ENCODE measurements around the gene PPP1R1C.
A peak's percentile ranks its signal among the peaks of the same experiment; 100 is the strongest.
"Not testable (repeated sequence)": the region's sequence is repeated elsewhere in the genome, so short reads cannot be mapped to it uniquely, and the experiment has no call there.

PPP1R1C gene

GRCh38 chr2:181985632-181986205 is at the start of gene PPP1R1C:
Gene PPP1R1C (plus strand): TSS chr2:181985853. CDS start chr2:181986111, 258 bp downstream.
- Mint-ChIP-seq H3K36me3 (no peaks in the 10 kb centered on the region), H3K27ac (no peak within 1 kb of the TSS), H3K9me3 (ENCODE audit: low read depth) (no peaks in the 10 kb centered on the region), H3K4me3 (no peak within 1 kb of the TSS), H3K4me1 (ENCODE audit: low read depth) (no peaks in the 10 kb centered on the region), H3K27me3 (peaks cover 5% of the 10 kb centered on the region)

GRCh38 chr2:181937473-181937872 is 48.2 kb upstream of the PPP1R1C start:
- peaks cover 8% of the 10 kb centered on the region for H3K27me3 Mint-ChIP-seq
- H3K4me3 Mint-ChIP-seq: no peak overlapping the region
- no peak overlapping the region for H3K27ac Mint-ChIP-seq
- no peaks in the 10 kb centered on the region for H3K9me3 Mint-ChIP-seq (ENCODE audit: low read depth)
- H3K36me3 Mint-ChIP-seq: no peaks in the 10 kb centered on the region
- no peaks in the 10 kb centered on the region for H3K4me1 Mint-ChIP-seq (ENCODE audit: low read depth)

- Mint-ChIP-seq H3K27ac (no peak overlapping the region), H3K27me3 (peaks cover 16% of the 10 kb centered on the region)
Measured at GRCh38 chr2:181943411-181944124, 42.1 kb upstream of the PPP1R1C start.

DNA sequence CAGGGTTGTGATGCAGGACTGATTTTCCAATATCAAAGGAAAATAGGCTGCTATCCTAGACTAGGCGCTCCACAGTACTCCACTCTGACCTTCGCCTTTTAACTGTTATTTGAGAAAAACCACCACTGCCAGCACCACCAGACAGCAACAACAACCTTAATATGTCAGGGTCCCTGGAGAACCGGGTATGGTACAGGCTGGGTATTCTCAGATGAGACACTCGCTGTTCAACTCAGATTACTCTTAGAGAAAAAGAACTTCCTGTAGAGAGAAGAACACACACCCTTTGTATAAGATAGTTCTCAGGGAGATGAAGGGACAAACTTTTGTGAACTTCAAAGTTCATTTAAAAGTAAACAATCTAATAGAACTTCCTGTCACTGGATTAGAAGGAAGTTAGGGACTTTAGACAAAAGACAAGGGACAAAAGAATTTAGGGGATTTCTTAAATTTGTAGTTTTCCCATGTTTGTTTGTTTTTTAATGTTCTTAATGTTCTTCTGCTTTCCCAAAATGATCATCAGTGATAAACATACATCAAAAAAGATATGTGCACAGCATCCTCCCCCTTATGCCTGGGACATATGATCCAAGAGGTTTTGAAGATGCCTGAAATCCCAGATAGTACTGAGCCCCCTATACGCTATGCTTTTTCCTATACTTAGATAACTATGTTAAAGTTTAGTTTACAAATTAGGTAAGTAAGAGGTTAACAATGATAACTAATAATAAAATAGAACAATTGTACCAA is 41.3 kb upstream of the PPP1R1C start:
- Mint-ChIP-seq H3K4me3 (no peak overlapping the region), H3K27me3 (peaks cover 11% of the 10 kb centered on the region), H3K4me1 (ENCODE audit: low read depth) (no peaks in the 10 kb centered on the region)

More at GRCh38 chr2:181943411-181944124, 42.1 kb upstream of the PPP1R1C start:
- H3K9me3 Mint-ChIP-seq (ENCODE audit: low read depth): no peaks in the 10 kb centered on the region
- H3K4me1 Mint-ChIP-seq (ENCODE audit: low read depth): no peaks in the 10 kb centered on the region
- no peaks in the 10 kb centered on the region for H3K36me3 Mint-ChIP-seq
- H3K4me3 Mint-ChIP-seq: no peak overlapping the region

GRCh38 chr2:181944914-181945291 is 40.8 kb upstream of the PPP1R1C start:
- no peaks in the 10 kb centered on the region for H3K9me3 Mint-ChIP-seq (ENCODE audit: low read depth)
- H3K27ac Mint-ChIP-seq: no peak overlapping the region
- no peaks in the 10 kb centered on the region for H3K4me1 Mint-ChIP-seq (ENCODE audit: low read depth)
- no peak overlapping the region for H3K4me3 Mint-ChIP-seq
- peaks cover 11% of the 10 kb centered on the region for H3K27me3 Mint-ChIP-seq
- H3K36me3 Mint-ChIP-seq: no peaks in the 10 kb centered on the region

More for the DNA sequence above, 41.3 kb upstream of the PPP1R1C start:
- H3K36me3 Mint-ChIP-seq: no peaks in the 10 kb centered on the region
- no peak overlapping the region for H3K27ac Mint-ChIP-seq
- H3K9me3 Mint-ChIP-seq (ENCODE audit: low read depth): no peaks in the 10 kb centered on the region

GRCh38 chr2:181946444-181947127 is 39.1 kb upstream of the PPP1R1C start:
- no peak overlapping the region for H3K4me3 Mint-ChIP-seq
- H3K9me3 Mint-ChIP-seq (ENCODE audit: low read depth): no peaks in the 10 kb centered on the region
- H3K27ac Mint-ChIP-seq: no peak overlapping the region
- H3K27me3 Mint-ChIP-seq: peaks cover 9% of the 10 kb centered on the region
- no peaks in the 10 kb centered on the region for H3K4me1 Mint-ChIP-seq (ENCODE audit: low read depth)
- H3K36me3 Mint-ChIP-seq: no peaks in the 10 kb centered on the region

DNA sequence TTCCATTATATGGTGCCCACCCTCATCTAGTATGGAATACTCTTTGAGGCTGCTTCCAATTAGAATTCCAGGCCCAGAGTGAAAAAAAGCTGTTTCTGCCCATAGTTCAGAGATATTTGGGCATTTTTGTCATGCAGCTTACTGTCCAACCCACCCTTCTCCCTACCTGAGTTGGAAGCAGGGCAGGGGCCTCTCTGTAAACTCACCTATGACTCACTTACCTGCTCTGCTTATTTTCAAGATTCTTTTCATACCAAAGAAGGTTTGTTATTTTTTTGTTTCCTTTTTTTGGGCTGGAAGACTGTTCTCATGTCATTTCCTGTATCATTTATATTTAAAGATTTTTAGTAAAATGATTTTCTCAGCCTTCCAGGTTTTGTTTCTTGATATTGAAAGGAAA is 38.4 kb upstream of the PPP1R1C start:
- Mint-ChIP-seq H3K9me3 (ENCODE audit: low read depth) (no peaks in the 10 kb centered on the region), H3K4me3 (no peak overlapping the region), H3K36me3 (no peaks in the 10 kb centered on the region)

GRCh38 chr2:181948227-181948626 is 37.4 kb upstream of the PPP1R1C start:
- H3K27ac Mint-ChIP-seq: no peak overlapping the region
- H3K4me1 Mint-ChIP-seq (ENCODE audit: low read depth): no peaks in the 10 kb centered on the region
- H3K27me3 Mint-ChIP-seq: peaks cover 5% of the 10 kb centered on the region
- no peaks in the 10 kb centered on the region for H3K36me3 Mint-ChIP-seq
- no peaks in the 10 kb centered on the region for H3K9me3 Mint-ChIP-seq (ENCODE audit: low read depth)
- H3K4me3 Mint-ChIP-seq: no peak overlapping the region

More for the DNA sequence above, 38.4 kb upstream of the PPP1R1C start:
- H3K4me1 Mint-ChIP-seq (ENCODE audit: low read depth): no peaks in the 10 kb centered on the region
- peaks cover 9% of the 10 kb centered on the region for H3K27me3 Mint-ChIP-seq
- H3K27ac Mint-ChIP-seq: no peak overlapping the region

GRCh38 chr2:181949047-181949446 is 36.6 kb upstream of the PPP1R1C start:
- Mint-ChIP-seq H3K36me3 (no peaks in the 10 kb centered on the region), H3K27ac (no peak overlapping the region), H3K4me1 (ENCODE audit: low read depth) (peaks cover 5% of the 10 kb centered on the region), H3K27me3 (peaks cover 10% of the 10 kb centered on the region), H3K9me3 (ENCODE audit: low read depth) (no peaks in the 10 kb centered on the region), H3K4me3 (no peak overlapping the region)

DNA sequence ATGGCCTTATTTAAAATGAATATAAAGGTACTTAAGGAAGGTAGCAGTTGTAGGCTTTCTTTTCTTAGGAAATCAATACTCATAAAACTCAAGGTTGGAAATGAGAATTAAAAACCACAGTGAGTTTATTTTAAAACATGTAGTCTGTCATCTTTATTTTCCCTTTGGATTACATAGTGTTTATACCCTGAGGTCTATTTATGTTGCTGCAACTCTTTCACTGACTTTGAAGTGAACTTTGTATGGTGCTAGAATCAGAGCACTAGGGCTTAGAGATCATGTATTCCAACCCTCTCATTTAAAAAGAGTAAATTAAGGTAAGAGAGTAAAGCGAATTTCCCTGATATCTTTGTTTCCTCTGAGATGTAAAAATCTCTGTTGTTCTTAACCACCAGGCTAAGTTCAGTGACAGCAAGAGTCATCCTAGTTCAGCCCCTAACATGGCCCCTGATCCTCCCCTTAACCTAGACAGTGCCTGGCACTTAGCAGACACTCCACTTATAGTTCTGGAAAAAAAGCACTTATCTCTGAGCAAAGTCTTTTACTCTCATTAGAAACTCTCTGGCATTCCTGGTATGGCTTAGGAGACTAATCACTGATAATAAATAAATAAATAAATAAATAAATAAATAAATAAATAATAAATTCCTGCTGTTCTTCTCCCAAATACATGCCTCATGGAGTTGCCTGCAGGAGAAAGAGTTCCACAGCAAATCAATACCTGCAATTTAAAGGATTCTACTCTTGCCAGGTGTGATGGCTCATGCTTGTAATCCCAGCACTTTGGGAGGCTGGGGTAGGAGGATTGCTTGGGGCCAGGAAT is 33.0 kb upstream of the PPP1R1C start:
- Mint-ChIP-seq H3K4me1 (ENCODE audit: low read depth) (peaks cover 10% of the 10 kb centered on the region), H3K4me3 (no peak overlapping the region), H3K36me3 (no peaks in the 10 kb centered on the region), H3K27ac (no peak overlapping the region), H3K27me3 (peaks cover 7% of the 10 kb centered on the region), H3K9me3 (ENCODE audit: low read depth) (no peaks in the 10 kb centered on the region)

GRCh38 chr2:181953881-181954537 is 31.6 kb upstream of the PPP1R1C start:
- Mint-ChIP-seq H3K27me3 (peaks cover 10% of the 10 kb centered on the region), H3K36me3 (no peaks in the 10 kb centered on the region), H3K27ac (no peak overlapping the region), H3K9me3 (ENCODE audit: low read depth) (no peaks in the 10 kb centered on the region), H3K4me1 (ENCODE audit: low read depth) (peaks cover 10% of the 10 kb centered on the region), H3K4me3 (peak overlapping the region; percentile 35)

GRCh38 chr2:181954538-181954883 is 31.1 kb upstream of the PPP1R1C start:
- peaks cover 10% of the 10 kb centered on the region for H3K27me3 Mint-ChIP-seq
- H3K36me3 Mint-ChIP-seq: no peaks in the 10 kb centered on the region
- no peak overlapping the region for H3K27ac Mint-ChIP-seq
- peaks cover 10% of the 10 kb centered on the region for H3K4me1 Mint-ChIP-seq (ENCODE audit: low read depth)
- peak overlapping the region; percentile 35 for H3K4me3 Mint-ChIP-seq
- no peaks in the 10 kb centered on the region for H3K9me3 Mint-ChIP-seq (ENCODE audit: low read depth)

GRCh38 chr2:181955010-181955409 is 30.6 kb upstream of the PPP1R1C start:
- no peaks in the 10 kb centered on the region for H3K9me3 Mint-ChIP-seq (ENCODE audit: low read depth)

DNA sequence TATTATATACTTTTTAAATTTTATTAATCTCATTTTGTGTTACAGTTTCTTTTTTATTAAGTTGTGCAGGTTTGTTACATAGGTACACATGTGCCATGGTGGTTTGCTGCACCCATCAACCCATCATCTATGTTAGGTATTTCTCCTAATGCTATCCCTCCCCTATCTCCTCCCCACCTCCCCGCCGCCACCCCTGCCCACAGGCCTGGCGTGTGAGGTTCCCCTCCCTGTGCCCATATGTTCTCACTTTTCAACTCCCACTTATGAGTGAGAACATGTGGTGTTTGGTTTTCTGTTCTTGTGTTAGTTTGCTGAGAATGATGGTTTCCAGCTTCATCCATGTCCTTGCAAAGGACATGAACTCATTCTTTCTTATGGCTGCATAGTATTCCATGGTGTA is 29.8 kb upstream of the PPP1R1C start:
- H3K9me3 Mint-ChIP-seq (ENCODE audit: low read depth); H3K4me3 Mint-ChIP-seq; H3K36me3 Mint-ChIP-seq; H3K27ac Mint-ChIP-seq; H3K4me1 Mint-ChIP-seq (ENCODE audit: low read depth): not testable (repeated sequence)
- peaks cover 15% of the 10 kb centered on the region for H3K27me3 Mint-ChIP-seq

More at GRCh38 chr2:181955010-181955409, 30.6 kb upstream of the PPP1R1C start:
- H3K4me3 Mint-ChIP-seq: no peak overlapping the region
- no peaks in the 10 kb centered on the region for H3K36me3 Mint-ChIP-seq
- H3K27ac Mint-ChIP-seq: no peak overlapping the region
- H3K27me3 Mint-ChIP-seq: peaks cover 10% of the 10 kb centered on the region
- peaks cover 10% of the 10 kb centered on the region for H3K4me1 Mint-ChIP-seq (ENCODE audit: low read depth)
